GM23338 (cell line): Measurements from ENCODE around the gene CSTPP1.

Experiments
- CREB1 ChIP-seq: fragments of 250-450 bp; sonication (Bioruptor Pico); IDR thresholded peaks from 2 replicates; pipeline ENCODE4 v1.5.0; 2020; ENCODE audit warnings: low read depth, mild to moderate bottlenecking, moderate library complexity
- EZH2 ChIP-seq: fragments of 200-600 bp; sonication (generic); IDR thresholded peaks from one replicate; pipeline ENCODE4 v1.8.0; 2017; ENCODE audit warnings: antibody characterized with exemption, mild to moderate bottlenecking, low read depth; ENCODE audit not compliant: unreplicated experiment
- EZH2phosphoT487 ChIP-seq: fragments of 200-600 bp; sonication (generic); IDR thresholded peaks from one replicate; pipeline ENCODE4 v1.8.1; 2018; ENCODE audit warnings: antibody characterized with exemption; ENCODE audit not compliant: unreplicated experiment
- POLR2AphosphoS5 ChIP-seq: IDR thresholded peaks from 2 replicates; pipeline ENCODE4 v1.6.1; 2016; ENCODE audit warnings: antibody characterized with exemption, low read depth
- TF ChIP-seq, protein P1 (sequence below), 2 experiments: fragments of 200-600 bp in 1 of 2; sonication (generic) in 1 of 2; conservative IDR thresholded peaks; 2 replicates each; pipeline versions ENCODE4 v1.5.1 to v1.6.1; 2016 to 2017; ENCODE audit warnings: antibody characterized with exemption in 2 of 2, low read depth in 2 of 2, mild to moderate bottlenecking in 2 of 2, moderate library complexity in 1 of 2
- TF ChIP-seq, protein P2 (sequence below): IDR thresholded peaks from one replicate; pipeline ENCODE4 v1.6.1; 2018; ENCODE audit warnings: antibody characterized with exemption; ENCODE audit not compliant: unreplicated experiment
- TF ChIP-seq, protein P3 (sequence below): IDR thresholded peaks from 2 replicates; pipeline ENCODE4 v1.6.1; 2016; ENCODE audit warnings: antibody characterized with exemption

DNA sequence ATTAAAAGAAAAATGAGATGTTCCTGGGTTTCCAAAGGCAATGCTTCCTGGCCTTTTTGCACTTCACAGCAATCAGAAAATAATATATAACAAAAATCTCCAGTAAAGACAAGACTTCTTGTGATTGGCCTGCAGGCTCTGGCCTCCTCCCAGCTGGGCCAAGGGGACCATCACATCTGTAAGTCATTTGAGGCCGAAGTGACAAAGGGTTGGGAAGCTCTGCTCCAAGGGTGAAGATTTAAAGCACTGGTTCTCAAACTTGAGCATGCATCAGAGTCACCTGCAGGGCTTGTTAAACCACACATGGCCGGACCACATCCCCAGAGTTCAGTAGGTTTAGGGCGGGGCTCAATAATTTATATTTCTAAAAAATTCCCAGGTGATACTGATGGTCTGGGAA is 208.0 kb downstream of the CSTPP1 start:
- TF ChIP-seq, protein P1, sequence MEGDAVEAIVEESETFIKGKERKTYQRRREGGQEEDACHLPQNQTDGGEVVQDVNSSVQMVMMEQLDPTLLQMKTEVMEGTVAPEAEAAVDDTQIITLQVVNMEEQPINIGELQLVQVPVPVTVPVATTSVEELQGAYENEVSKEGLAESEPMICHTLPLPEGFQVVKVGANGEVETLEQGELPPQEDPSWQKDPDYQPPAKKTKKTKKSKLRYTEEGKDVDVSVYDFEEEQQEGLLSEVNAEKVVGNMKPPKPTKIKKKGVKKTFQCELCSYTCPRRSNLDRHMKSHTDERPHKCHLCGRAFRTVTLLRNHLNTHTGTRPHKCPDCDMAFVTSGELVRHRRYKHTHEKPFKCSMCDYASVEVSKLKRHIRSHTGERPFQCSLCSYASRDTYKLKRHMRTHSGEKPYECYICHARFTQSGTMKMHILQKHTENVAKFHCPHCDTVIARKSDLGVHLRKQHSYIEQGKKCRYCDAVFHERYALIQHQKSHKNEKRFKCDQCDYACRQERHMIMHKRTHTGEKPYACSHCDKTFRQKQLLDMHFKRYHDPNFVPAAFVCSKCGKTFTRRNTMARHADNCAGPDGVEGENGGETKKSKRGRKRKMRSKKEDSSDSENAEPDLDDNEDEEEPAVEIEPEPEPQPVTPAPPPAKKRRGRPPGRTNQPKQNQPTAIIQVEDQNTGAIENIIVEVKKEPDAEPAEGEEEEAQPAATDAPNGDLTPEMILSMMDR (conservative IDR thresholded peaks at IDR 0.05; ENCODE audit: low read depth in 2 of 2), result no peak
- TF ChIP-seq EZH2phosphoT487, result no peak
- no peak for TF ChIP-seq EZH2
- TF ChIP-seq POLR2AphosphoS5, result no peak
- TF ChIP-seq, protein P2, sequence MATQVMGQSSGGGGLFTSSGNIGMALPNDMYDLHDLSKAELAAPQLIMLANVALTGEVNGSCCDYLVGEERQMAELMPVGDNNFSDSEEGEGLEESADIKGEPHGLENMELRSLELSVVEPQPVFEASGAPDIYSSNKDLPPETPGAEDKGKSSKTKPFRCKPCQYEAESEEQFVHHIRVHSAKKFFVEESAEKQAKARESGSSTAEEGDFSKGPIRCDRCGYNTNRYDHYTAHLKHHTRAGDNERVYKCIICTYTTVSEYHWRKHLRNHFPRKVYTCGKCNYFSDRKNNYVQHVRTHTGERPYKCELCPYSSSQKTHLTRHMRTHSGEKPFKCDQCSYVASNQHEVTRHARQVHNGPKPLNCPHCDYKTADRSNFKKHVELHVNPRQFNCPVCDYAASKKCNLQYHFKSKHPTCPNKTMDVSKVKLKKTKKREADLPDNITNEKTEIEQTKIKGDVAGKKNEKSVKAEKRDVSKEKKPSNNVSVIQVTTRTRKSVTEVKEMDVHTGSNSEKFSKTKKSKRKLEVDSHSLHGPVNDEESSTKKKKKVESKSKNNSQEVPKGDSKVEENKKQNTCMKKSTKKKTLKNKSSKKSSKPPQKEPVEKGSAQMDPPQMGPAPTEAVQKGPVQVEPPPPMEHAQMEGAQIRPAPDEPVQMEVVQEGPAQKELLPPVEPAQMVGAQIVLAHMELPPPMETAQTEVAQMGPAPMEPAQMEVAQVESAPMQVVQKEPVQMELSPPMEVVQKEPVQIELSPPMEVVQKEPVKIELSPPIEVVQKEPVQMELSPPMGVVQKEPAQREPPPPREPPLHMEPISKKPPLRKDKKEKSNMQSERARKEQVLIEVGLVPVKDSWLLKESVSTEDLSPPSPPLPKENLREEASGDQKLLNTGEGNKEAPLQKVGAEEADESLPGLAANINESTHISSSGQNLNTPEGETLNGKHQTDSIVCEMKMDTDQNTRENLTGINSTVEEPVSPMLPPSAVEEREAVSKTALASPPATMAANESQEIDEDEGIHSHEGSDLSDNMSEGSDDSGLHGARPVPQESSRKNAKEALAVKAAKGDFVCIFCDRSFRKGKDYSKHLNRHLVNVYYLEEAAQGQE, result no peak
- no peak for TF ChIP-seq CREB1 (CRISPR knock-in tag)
- TF ChIP-seq, protein P3, sequence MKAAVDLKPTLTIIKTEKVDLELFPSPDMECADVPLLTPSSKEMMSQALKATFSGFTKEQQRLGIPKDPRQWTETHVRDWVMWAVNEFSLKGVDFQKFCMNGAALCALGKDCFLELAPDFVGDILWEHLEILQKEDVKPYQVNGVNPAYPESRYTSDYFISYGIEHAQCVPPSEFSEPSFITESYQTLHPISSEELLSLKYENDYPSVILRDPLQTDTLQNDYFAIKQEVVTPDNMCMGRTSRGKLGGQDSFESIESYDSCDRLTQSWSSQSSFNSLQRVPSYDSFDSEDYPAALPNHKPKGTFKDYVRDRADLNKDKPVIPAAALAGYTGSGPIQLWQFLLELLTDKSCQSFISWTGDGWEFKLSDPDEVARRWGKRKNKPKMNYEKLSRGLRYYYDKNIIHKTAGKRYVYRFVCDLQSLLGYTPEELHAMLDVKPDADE, result no peak
